Activated T-cell treated with anti-CD3 and anti-CD28 coated beads for 24 hours (primary cell): ENCODE data around the gene CTCF.

Source experiments
- DNase-seq: peaks from one replicate; pipeline ENCODE4 v3.0.0-alpha.2; 2020; ENCODE audit warnings: low read depth

Gene CTCF

DNA sequence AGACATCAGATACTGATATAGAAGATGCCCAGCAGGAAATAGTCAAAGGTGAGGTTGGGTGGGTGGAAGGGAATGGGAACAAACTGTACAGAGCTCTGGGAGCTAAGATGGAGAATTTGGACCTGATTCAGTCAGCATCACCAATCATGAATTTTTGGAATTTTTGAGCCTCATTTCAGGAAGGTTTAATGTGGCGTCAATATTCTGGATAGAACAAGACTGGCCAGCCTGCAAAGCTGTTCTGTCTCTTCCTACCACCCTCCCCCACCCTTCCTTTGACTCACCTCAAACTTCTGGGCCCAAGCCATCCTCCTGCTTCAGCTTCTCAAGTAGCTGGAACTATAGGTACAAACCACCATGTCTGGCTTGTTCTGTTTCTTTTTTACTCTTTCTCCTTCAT lies 32.6 kb downstream of the CTCF start:
- DNase-seq = no peak

GRCh38 chr16:67598527-67598926 lies 36.2 kb downstream of the CTCF start:
- DNase-seq = no peak

DNA sequence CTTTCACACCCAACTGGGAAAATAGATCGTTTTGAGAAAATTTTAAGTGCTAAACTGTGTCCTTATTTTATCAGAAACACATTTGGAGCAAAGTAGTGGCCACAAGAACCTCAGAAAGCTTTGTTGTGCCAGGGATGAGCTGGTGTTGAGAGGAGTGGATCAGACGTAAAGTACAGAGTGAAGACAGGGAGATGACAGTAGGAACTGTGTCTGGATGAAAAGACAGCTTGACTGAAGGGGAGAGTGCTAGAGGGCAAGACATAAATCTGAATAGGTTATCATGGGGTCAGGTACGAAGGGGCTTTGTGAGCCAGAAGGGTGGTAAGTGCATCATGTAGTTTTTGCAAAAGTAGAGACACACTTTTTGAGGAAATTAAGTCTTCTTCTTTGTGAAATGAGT lies 43.3 kb downstream of the CTCF start:
- DNase-seq = no peak

- no peak for DNase-seq
Measured at GRCh38 chr16:67606632-67607031, 44.3 kb downstream of the CTCF start.

- DNase-seq = no peak
Measured at GRCh38 chr16:67608364-67608763, 46.0 kb downstream of the CTCF start.

DNA sequence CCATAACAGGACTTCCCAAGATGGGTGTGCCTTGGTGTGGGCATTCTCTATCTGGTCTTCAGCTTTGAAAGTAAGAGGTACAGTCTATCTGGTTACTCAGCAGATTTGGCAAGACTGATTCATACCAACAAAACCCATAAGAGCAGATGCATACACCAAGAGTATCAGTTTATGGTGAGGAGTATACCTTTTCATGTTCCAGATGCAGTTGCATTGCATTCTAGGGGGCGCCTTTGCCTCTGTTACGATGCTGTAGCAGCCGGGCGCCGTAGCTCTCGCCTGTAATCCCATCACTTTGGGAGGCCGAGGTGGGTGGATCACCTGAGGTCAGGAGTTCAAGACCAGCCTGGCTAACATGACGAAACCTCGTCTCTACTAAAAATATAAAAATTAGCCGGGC lies 51.5 kb downstream of the CTCF start:
- DNase-seq = no peak

DNA sequence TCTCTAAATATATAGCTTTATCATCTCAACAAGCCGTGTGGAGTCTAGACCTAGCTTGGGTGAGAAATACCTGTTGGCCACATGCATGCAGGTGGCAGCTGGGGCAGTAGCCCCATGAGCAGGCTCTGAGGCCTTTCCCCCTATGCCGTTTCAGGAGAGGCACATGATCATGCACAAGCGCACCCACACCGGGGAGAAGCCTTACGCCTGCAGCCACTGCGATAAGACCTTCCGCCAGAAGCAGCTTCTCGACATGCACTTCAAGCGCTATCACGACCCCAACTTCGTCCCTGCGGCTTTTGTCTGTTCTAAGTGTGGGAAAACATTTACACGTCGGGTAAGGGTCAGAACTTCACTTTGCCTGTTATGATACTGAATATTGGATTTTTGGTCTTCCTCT lies 65.9 kb downstream of the CTCF start:
- no peak for DNase-seq

DNA sequence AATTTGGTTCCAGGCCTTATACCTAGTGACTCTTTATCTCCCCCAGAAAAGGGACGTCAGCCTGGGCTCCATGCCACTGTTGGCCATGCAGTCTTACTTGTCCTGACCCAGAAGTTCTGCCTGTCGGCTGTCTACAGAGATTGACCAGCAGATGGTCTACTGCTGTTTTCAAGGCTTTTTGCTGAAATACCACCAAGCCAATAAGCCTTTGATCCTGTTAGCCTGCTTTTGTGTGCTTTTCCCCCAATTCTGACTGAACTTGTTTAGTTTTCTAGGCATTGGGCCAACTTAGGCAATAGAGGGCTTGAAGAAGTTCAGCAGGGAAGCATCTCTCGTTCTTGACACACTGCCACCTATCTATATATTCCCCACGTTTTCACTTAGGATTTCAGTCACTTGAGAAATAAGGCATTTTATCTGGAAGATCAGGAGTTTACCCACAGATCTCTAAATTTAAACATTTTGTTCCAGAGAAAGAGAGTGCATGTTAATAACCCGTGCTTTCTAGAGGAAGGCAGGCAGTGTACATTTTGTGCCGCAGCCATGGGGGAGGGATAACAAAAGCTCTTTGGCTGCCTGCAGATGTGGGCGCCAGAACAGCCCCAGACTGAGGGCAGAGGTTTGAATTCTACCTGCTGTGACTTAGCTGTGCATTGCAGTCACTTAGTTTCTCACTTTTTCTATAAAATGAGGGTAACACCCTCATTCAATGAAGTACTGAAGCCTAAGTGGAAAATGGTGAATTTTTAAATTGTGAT lies 70.3 kb downstream of the CTCF start:
- DNase-seq = no peak

GRCh38 chr16:67636713-67637112 lies 74.4 kb downstream of the CTCF start:
- DNase-seq = no peak

GRCh38 chr16:67637625-67638024 lies 75.3 kb downstream of the CTCF start:
- no peak for DNase-seq

GRCh38 chr16:67641779-67642708 lies 79.7 kb downstream of the CTCF start:
- no peak for DNase-seq

DNA sequence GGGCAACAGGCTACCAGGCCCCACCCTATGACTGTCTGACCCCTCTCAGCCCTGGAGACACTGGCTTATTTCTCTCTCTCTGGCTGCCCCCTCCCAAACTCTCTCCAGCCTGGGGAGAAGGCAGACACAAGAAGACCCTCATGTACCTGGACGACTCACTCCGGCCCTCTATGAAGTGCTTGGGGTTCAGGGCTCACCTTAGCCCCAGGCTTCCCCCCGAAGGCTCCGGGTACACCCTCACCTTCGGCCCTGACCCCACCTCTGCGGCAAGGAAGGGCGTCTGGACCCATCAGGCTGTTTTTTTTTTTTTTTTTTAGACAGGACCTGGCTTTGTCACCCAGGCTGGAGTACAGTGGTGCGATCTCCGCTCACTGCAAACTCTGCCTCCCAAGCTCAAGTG lies 81.7 kb downstream of the CTCF start:
- no peak for DNase-seq

- DNase-seq = no peak
Measured at GRCh38 chr16:67645397-67646121, 83.2 kb downstream of the CTCF start.

DNA sequence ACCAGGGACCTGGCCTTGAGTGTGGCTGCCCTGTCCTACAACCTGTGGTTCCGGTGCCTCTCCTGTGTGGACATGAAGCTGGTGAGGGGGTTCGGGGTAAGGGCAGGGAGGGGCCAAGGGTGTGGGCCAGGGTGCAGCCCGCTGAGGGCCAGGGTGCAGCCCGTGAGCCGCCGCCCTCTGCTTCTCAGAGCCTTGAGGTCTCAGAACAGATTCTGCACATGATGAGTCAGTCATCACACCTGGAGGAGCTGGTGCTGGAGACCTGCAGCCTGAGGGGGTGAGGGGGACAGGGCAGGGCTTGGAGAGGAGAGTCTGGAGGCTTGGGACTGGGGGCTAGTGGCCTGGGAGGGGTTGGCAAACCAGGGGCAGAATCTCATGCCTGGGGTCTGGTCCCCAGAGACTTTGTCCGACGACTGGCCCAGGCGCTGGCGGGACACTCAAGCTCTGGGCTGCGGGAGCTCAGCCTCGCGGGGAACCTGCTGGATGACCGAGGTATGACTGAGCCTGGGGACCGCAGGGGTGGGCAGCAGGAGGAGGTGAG lies 84.9 kb downstream of the CTCF start:
- DNase-seq = no peak

GRCh38 chr16:67647681-67648080 lies 85.4 kb downstream of the CTCF start:
- DNase-seq = no peak

GRCh38 chr16:67648088-67648763 lies 85.9 kb downstream of the CTCF start:
- no peak for DNase-seq

- DNase-seq = no peak
Measured at GRCh38 chr16:67648764-67649407, 86.6 kb downstream of the CTCF start.

DNA sequence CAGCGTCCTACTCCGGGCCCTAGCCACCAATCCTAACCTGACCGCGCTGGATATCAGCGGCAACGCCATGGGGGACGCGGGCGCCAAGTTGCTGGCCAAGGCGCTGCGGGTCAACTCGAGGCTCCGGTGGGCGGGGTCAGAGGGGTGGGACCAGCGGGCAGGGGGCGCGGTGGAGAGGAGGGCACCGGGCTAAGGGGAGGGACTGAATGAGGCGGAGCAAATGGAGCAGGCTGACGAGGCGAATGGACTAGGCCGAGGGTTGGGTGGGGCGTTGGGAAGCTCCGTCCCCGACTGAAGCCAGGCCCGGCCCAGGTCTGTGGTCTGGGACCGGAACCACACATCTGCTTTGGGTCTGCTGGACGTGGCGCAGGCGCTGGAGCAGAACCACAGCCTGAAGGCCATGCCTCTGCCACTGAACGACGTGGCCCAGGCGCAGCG lies 87.2 kb downstream of the CTCF start:
- no peak for DNase-seq

- DNase-seq = no peak
Measured at GRCh38 chr16:67650023-67650422, 87.7 kb downstream of the CTCF start.

GRCh38 chr16:67651039-67651438 lies 88.7 kb downstream of the CTCF start:
- DNase-seq = no peak

DNA sequence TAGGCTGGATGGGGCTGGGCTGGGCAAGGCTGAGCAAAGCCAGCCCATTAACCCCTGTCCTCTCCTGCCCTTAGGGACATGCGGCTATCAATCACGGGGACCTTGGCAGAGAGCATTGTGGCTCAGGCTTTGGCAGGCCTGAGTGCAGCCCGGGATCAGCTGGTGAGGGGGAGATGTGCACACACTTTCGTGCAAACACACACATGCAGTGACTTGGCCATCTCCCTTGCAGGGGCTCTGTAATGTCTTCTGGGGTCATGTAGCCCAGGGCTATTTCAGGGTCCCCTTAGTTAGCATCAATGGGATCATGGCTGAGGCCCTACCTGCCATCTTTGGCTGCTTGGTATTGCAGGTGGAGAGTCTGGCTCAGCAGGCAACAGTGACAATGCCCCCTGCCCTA lies 89.5 kb downstream of the CTCF start:
- no peak for DNase-seq
